GM19193 (cell line): ENCODE results near the gene EPN1.
"Not testable (repeated sequence)": the region's sequence is repeated elsewhere in the genome, so short reads cannot be mapped to it uniquely, and the experiment has no call there.

Source experiments
- POLR2A ChIP-seq: IDR thresholded peaks from 4 replicates; pipeline ENCODE4 v1.6.1; 2011; ENCODE audit not compliant: insufficient read depth, insufficient read length; ENCODE audit errors: extremely low read depth

Gene EPN1

DNA sequence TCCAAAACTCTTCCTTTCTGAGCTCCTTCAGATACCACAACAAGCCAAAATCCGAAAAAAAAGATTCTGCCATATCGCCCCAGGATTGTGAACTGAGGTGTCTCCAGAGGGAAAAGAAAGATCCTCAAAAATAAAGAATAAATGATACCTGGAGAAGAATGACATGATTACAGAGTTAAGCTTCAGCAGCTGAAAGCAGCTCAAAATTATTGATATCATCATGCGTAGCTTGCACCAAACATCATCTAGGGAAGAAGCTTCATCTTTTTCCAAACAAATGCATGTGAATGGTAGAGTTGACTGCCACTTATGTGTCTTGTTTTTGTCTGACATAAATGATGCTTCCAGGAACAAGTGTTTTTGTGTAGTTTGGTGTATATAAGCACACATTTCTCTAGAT lies 63.3 kb downstream of the EPN1 start, which contains the start of gene NLRP9:
Gene NLRP9 (minus strand): TSS at position 101 of the 400 bp plus-strand sequence. CDS start 28 bp downstream, at position 73.
- TF ChIP-seq POLR2A: no peak

DNA sequence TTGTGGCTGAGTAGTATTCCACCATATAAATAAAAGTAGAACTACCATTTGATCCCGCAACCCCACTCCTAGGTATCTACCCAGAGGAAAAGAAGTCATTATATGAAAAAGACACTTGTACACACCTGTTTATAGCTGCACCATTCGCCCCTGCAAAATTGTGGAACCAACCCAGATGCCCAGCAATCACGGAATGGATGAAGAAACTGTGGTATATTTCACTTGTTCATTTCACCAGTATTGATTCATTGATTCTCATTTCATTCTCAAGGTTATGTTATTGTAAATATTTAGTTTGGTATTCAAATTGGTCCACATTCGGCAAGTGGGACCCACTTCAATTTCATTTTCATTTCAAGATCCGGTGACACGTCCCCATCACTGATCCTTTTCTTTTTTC lies 75.7 kb downstream of the EPN1 start:
- TF ChIP-seq POLR2A: no peak

DNA sequence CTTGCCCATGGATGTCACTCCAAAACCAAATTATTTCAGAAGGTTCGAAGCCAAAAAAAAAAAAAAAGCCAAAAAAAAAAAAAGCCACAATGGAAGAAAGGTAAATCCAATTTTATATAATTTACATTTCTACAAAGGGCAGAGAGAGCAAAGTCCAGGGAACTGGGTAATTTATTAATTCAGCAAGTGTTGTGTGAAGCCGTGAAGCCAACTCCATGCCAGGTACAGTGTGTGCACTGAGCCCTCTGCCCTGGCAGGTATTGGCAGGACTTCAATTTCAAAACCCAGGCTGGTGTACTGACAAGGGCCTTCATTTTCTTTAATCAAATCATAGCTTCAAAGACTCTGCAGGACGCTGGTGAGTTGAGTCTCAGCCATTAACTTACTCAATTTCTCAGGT lies 78.4 kb downstream of the EPN1 start:
- TF ChIP-seq POLR2A: no peak

DNA sequence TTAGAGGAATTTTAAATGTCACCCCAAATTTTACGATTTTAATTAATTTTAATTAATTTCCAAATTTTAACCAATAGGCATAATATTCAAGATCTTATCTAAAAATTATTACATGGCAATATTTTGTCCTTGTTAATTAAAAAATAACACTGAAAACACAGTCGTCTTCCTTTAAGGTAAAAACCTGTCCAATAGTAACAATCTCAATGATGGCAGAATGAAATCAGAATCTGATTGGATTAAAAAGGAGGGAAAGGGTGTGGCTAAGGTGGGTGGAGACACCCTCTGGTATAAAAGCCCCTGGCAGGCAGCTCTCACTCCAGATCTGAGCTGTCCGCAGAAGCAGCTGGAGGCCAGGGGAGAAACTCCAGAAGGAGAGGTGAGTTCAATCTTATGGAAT lies 83.8 kb downstream of the EPN1 start, which contains the start of gene RFPL4A:
Gene RFPL4A (plus strand): TSS at position 301 of the 400 bp plus-strand sequence. CDS start 2,704 bp downstream, outside the sequence.
- not testable (repeated sequence) for TF ChIP-seq POLR2A
